ENCODE measurements around the gene MAPK8IP1. TPM values are rescaled to one million over a fixed set of nuclear protein-coding genes. Genes with fewer than 3 reads are reported as not detected.
"Not testable (repeated sequence)": the region's sequence is repeated elsewhere in the genome, so short reads cannot be mapped to it uniquely, and the experiment has no call there.

Gene MAPK8IP1
- total RNA-seq, 1 donor from 2014 or later: 10.1 TPM

DNA sequence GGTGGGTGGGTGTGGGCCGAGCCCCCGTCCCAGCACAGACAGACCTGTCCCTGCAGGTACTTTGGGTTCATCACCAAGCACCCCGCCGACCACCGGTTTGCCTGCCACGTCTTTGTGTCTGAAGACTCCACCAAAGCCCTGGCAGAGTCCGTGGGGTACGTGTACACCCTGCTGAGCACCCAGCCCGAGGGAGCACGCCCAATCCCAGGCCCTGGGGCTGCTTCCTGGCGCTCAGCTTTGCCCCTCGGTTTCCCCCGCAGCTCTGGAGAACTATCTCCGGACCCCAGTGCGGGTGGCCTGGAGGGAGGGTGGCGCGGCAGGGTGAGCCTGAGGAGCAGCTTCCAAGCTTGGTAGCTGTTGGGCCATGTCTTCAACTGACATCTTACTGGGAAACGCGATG, 19.6 kb downstream of the MAPK8IP1 start:
- no peak overlapping the region for H3K27ac Mint-ChIP-seq (ENCODE audit: unreplicated experiment)
- peaks cover 4% of the 10 kb centered on the region for H3K27me3 Mint-ChIP-seq (ENCODE audit: unreplicated experiment)
- TF ChIP-seq CTCF (IDR thresholded peaks at IDR 0.05): no peak
- H3K4me1 Mint-ChIP-seq (ENCODE audit: unreplicated experiment): peaks cover 7% of the 10 kb centered on the region
- no peak for DNase-seq (ENCODE audit: extremely low spot score, unreplicated experiment)
- no peaks in the 10 kb centered on the region for H3K36me3 Mint-ChIP-seq (ENCODE audit: unreplicated experiment)
- H3K4me3 Mint-ChIP-seq (ENCODE audit: unreplicated experiment): no peak overlapping the region
- H3K9me3 Mint-ChIP-seq (ENCODE audit: unreplicated experiment): no peaks in the 10 kb centered on the region

GRCh38 chr11:45905576-45905975, 20.1 kb downstream of the MAPK8IP1 start:
- not testable (repeated sequence) for H3K4me3 Mint-ChIP-seq (ENCODE audit: unreplicated experiment); H3K9me3 Mint-ChIP-seq (ENCODE audit: unreplicated experiment); H3K4me1 Mint-ChIP-seq (ENCODE audit: unreplicated experiment); H3K27ac Mint-ChIP-seq (ENCODE audit: unreplicated experiment); H3K36me3 Mint-ChIP-seq (ENCODE audit: unreplicated experiment); H3K27me3 Mint-ChIP-seq (ENCODE audit: unreplicated experiment); DNase-seq (ENCODE audit: extremely low spot score, unreplicated experiment)

- Mint-ChIP-seq H3K27me3 (ENCODE audit: unreplicated experiment) (no peaks in the 10 kb centered on the region), H3K27ac (ENCODE audit: unreplicated experiment) (no peak overlapping the region), H3K36me3 (ENCODE audit: unreplicated experiment) (no peaks in the 10 kb centered on the region), H3K4me1 (ENCODE audit: unreplicated experiment) (no peaks in the 10 kb centered on the region), H3K9me3 (ENCODE audit: unreplicated experiment) (no peaks in the 10 kb centered on the region), H3K4me3 (ENCODE audit: unreplicated experiment) (no peak overlapping the region)
- DNase-seq (ENCODE audit: extremely low spot score, unreplicated experiment): no peak
- no peak for TF ChIP-seq CTCF (IDR thresholded peaks at IDR 0.05)
Measured at GRCh38 chr11:45906096-45906682, 20.7 kb downstream of the MAPK8IP1 start.

DNA sequence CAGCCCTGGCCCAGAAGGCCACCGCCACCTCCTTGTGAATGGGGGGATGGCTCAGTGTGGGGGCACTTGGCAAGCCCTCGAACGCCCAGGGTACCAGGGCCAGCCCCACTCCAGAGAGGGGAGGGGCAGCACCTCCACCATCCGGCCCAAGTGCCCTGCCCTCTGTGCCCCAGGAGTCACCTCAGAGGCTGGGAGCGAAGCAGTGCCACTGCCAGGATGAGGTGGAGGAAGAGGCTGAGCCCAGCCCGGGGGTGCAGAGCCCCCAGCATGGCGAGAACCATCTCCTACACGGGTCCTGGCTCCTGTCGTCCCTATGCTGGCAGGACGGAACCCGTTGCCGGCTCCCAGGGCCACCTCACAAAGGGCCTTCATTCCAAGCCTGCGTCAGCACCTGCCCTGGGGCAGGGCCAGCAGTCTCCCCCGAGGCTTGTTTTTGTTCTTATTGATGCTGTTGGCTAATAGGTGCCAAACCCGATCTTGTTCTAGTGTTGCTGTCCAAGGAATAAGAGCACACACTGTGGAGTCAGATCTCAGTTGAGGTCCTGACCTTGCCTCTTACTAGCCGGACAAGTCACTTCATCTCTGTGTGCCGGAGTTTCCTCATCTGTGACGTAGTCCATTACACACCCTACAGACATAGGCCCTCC, 21.6 kb downstream of the MAPK8IP1 start, which contains the start of gene FREY1:
FREY1 (minus strand) TSS at position 307 of the 647 bp plus-strand sequence; CDS start at position 281, 26 bp downstream.
- no peak within 1 kb of the TSS for H3K27ac Mint-ChIP-seq (ENCODE audit: unreplicated experiment)
- H3K9me3 Mint-ChIP-seq (ENCODE audit: unreplicated experiment): no peaks in the 10 kb centered on the region
- no peak within 1 kb of the TSS for H3K4me3 Mint-ChIP-seq (ENCODE audit: unreplicated experiment)
- no peak for DNase-seq (ENCODE audit: extremely low spot score, unreplicated experiment)
- H3K36me3 Mint-ChIP-seq (ENCODE audit: unreplicated experiment): no peaks in the 10 kb centered on the region
- H3K27me3 Mint-ChIP-seq (ENCODE audit: unreplicated experiment): no peaks in the 10 kb centered on the region
- TF ChIP-seq CTCF (IDR thresholded peaks at IDR 0.05): no peak
- no peaks in the 10 kb centered on the region for H3K4me1 Mint-ChIP-seq (ENCODE audit: unreplicated experiment)

GRCh38 chr11:45907911-45908370, 22.5 kb downstream of the MAPK8IP1 start:
- Mint-ChIP-seq H3K27ac (ENCODE audit: unreplicated experiment) (no peak overlapping the region), H3K4me3 (ENCODE audit: unreplicated experiment) (no peak overlapping the region), H3K27me3 (ENCODE audit: unreplicated experiment) (no peaks in the 10 kb centered on the region), H3K36me3 (ENCODE audit: unreplicated experiment) (no peaks in the 10 kb centered on the region), H3K4me1 (ENCODE audit: unreplicated experiment) (no peaks in the 10 kb centered on the region), H3K9me3 (ENCODE audit: unreplicated experiment) (no peaks in the 10 kb centered on the region)
- TF ChIP-seq CTCF (IDR thresholded peaks at IDR 0.05): no peak
- no peak for DNase-seq (ENCODE audit: extremely low spot score, unreplicated experiment)
